A673 (cell line): ENCODE data around the gene GALNT9.

Source experiments
- EZH2 ChIP-seq: fragments of 200-600 bp; sonication (generic); IDR thresholded peaks from 2 replicates; pipeline ENCODE4 v1.6.1; 2017; ENCODE audit warnings: borderline replicate concordance, low read depth, mild to moderate bottlenecking, mixed read lengths, antibody characterized with exemption, low read length; ENCODE audit not compliant: poor library complexity, severe bottlenecking
- TF ChIP-seq, protein P1 (sequence below): fragments of 300-800, 200-600 bp; sonication (generic); conservative IDR thresholded peaks from 2 replicates; pipeline ENCODE4 v1.5.1; 2017; ENCODE audit warnings: low read depth, mild to moderate bottlenecking, antibody characterized with exemption, low read length, moderate library complexity, mixed read lengths

DNA sequence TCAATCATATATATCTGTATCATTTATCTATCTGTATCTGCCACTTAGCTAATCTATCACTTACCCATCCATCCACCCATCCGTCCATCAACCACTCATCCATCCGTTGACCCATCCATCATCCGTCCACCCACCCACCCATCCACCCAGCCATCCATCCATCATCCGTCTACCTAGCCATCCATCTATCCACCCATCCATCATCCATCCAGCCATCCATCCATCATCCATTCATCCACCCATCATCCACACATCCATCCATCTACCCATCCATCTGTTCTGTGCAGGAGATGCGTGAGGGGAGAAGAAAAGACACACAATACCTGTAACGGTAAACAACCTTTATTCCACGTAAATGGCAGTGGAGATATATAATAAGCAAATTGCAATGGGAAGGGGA is 165.0 kb downstream of the GALNT9 start:
- TF ChIP-seq EZH2, result no peak
- TF ChIP-seq, protein P1, sequence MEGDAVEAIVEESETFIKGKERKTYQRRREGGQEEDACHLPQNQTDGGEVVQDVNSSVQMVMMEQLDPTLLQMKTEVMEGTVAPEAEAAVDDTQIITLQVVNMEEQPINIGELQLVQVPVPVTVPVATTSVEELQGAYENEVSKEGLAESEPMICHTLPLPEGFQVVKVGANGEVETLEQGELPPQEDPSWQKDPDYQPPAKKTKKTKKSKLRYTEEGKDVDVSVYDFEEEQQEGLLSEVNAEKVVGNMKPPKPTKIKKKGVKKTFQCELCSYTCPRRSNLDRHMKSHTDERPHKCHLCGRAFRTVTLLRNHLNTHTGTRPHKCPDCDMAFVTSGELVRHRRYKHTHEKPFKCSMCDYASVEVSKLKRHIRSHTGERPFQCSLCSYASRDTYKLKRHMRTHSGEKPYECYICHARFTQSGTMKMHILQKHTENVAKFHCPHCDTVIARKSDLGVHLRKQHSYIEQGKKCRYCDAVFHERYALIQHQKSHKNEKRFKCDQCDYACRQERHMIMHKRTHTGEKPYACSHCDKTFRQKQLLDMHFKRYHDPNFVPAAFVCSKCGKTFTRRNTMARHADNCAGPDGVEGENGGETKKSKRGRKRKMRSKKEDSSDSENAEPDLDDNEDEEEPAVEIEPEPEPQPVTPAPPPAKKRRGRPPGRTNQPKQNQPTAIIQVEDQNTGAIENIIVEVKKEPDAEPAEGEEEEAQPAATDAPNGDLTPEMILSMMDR, result no peak
